ENCODE measurements around the gene SOX18.

Gene SOX18

DNA sequence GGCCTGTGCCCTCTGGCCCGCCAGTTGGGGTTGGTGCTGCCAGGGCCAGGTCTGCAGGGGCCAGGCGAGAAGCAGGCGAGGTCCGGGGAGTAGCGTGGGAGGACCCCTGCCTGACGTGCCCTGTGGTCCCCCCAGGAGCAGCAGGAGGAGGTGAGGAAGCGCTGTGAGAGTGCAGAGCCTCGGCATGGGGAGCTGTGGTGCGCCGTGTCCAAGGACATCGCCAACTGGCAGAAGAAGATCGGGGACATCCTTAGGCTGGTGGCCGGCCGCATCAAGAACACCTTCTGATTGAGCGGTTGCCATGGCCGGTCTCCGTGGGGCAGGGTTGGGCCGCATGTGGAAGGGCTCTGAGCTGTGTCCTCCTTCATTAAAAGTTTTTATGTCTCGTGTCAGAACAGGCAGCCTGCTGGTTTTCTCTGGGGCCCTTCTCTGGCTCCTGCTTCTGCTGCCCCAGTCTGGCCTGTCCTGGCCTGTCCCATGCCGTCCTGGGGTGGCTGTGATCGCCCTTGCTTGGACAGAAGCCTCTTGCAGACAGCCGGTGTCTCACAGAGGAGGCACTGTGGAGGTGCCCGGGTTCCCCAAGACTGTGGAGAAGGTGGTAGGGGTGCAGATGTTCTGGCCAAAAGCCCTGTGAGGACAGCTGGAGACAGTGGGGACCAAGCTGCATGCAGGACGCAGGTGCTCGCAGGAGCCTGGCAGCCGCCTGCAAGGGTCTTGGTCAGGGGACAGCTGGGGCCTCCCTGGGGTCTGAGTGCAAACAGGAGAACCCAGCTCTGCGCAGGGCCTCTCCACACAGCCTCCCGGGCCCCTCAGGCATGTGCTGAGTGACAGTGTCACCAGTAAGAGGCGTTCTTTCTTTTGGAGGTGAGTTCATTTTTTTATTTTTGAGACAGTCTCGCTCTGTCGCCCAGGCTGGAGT is 16.5 kb downstream of the SOX18 start:
- Mint-ChIP-seq H3K4me3 (no peak overlapping the region), H3K4me1 (peaks cover 51% of the 10 kb centered on the region), H3K36me3 (ENCODE audit: insufficient read depth) (peaks cover 41% of the 10 kb centered on the region), H3K27ac (ENCODE audit: low read depth) (no peak overlapping the region), H3K9me3 (no peaks in the 10 kb centered on the region), H3K27me3 (no peaks in the 10 kb centered on the region)
- ATAC-seq (replicated peaks; ENCODE audit: extremely low read depth, poor library complexity, severe bottlenecking): no peak
- no peak for DNase-seq (ENCODE audit: low spot score in 2 of 2)

DNA sequence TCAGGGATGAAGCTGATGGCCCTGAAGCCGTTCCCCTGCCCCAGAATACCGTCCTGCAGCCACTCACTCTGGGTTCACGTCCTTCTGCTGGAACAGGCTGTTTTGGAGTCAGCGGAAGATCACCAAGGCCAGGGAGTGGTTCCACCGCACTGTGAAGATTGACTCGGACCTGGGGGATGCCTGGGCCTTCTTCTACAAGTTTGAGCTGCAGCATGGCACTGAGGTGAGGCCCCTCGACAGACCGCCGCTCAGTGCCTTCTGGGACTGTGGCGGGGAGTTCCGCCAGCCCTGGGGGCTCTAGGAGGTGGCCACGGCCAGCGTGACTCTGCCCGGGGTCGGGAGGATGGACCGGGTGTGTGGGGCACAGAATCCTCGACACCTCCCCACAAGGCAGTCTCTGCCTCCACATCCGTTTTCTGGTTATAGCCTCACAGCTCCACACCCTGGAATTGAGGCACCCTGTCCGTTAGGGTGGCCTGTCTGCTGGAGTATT is 17.6 kb downstream of the SOX18 start:
- Mint-ChIP-seq H3K9me3 (no peaks in the 10 kb centered on the region), H3K36me3 (ENCODE audit: insufficient read depth) (peaks cover 43% of the 10 kb centered on the region), H3K4me1 (peaks cover 43% of the 10 kb centered on the region), H3K27me3 (no peaks in the 10 kb centered on the region), H3K27ac (ENCODE audit: low read depth) (no peak overlapping the region), H3K4me3 (no peak overlapping the region)
- DNase-seq (ENCODE audit: low spot score in 2 of 2) (no peak), ATAC-seq (replicated peaks; ENCODE audit: extremely low read depth, poor library complexity, severe bottlenecking) (no peak)

DNA sequence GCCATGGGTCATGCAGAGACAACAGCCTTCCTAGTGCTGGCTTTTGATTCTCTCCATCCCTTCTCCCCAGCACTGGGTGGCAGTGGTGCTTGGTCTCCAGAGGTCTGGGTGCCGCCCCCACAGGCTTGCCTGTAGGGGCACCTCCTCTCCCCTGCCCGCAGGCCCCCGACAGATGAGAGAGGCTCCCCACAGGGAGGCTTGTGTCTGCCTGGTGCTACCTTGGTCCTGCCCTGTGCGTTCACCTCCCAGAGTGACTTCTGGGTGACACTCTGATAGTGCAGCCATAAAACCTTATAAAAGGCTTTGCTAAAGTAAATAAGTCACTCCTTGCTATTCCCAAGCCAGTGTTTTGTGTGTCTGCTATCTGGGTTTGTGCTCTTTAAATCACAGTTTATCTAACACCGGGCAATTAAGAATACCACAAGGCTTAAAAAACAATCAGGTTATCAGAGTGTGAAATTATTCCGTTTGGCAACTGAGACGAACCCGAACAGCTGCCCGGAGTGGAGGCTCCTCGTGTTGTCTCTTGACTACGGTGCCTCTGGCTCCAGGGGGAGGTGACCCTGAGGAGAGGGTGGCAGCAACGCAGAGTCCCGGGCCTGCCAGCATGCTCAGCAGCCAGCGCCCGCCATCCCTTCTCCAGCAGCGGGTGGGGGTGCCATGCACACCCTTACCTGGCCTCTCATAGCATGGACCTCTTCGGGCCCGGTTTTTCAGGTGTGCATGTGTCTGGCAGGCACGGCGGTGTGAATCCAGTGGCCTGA is 18.9 kb downstream of the SOX18 start:
- H3K4me1 Mint-ChIP-seq: peaks cover 29% of the 10 kb centered on the region
- H3K27me3 Mint-ChIP-seq: no peaks in the 10 kb centered on the region
- H3K27ac Mint-ChIP-seq (ENCODE audit: low read depth): no peak overlapping the region
- H3K9me3 Mint-ChIP-seq: no peaks in the 10 kb centered on the region
- peaks cover 45% of the 10 kb centered on the region for H3K36me3 Mint-ChIP-seq (ENCODE audit: insufficient read depth)
- H3K4me3 Mint-ChIP-seq: no peak overlapping the region
- DNase-seq (ENCODE audit: low spot score in 2 of 2) (no peak), ATAC-seq (replicated peaks; ENCODE audit: extremely low read depth, poor library complexity, severe bottlenecking) (no peak)

DNA sequence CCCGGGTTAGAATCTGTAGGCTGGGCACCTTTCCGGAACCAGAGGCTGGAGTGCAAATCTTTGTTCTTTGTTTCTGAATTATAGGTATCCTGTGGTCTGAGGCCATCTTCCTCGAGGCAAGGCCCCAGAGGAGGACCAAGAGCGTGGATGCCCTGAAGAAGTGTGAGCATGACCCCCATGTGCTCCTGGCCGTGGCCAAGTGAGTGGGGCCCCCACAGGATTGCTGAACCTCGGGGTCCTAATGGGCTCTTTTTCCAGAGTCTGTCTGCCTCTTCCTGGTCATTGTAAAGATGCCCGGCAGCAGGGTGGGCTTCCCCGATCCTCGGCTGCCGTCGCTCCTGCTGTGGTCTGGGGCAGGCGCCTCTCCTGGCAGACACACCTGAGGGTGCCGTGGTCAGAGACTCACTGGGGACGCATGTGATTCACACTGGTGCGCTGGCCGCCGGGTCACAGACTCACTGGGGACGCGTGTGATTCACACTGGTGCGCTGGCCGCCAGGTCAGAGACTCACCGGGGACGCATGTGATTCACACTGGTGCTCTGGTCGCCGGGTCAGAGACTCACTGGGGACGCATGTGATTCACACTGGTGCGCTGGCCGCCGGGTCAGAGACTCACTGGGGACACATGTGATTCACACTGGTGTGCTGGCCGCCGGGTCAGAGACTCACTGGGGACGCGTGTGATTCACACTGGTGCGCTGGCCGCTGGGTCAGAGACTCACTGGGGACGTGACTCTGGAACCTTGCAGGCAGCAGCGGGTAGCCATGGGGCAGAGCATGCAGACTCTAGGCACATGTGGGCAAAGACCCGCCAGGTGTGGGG is 19.9 kb downstream of the SOX18 start:
- ATAC-seq (replicated peaks; ENCODE audit: extremely low read depth, poor library complexity, severe bottlenecking): no peak

DNA sequence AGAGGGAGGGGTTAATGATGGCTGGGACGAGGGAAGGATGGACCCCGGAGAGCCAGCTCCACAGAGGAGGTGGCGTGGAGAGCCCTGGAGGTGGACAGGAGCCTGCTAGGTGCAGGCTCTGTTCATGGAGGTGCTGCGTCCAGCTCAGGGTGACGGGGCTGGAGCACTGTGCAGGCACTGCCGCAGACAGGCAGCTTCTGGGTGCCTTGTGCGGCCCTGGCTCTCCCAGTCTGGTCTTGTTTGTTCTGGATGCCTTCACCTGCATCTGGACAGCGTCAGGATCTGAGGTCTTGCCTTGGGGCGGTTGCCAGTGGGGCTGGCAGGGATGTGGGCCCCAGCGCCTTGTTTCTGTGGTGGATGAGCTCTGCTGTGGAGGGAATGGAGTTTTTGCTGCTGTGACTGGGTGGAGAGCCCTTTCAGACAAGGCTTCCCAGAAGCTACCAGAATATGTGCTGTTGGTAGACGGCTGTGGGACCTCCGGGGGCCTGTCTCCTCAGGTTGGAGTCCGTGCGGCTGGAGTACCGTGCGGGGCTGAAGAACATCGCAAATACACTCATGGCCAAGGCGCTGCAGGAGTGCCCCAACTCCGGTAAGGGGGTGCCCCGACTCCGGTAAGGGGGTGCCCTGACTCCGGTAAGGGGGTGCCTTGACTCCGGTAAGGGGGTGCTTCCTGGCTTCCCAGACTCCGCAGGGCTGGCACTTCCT is 21.3 kb downstream of the SOX18 start:
- DNase-seq (ENCODE audit: low spot score in 2 of 2): no peak
- Mint-ChIP-seq H3K4me3 (no peak overlapping the region), H3K27me3 (no peaks in the 10 kb centered on the region), H3K27ac (ENCODE audit: low read depth) (peak overlapping the region; percentile 65), H3K9me3 (no peaks in the 10 kb centered on the region), H3K4me1 (peaks cover 9% of the 10 kb centered on the region), H3K36me3 (ENCODE audit: insufficient read depth) (peaks cover 45% of the 10 kb centered on the region)
- no peak for ATAC-seq (replicated peaks; ENCODE audit: extremely low read depth, poor library complexity, severe bottlenecking)

More for the DNA sequence above, 19.9 kb downstream of the SOX18 start:
- no peaks in the 10 kb centered on the region for H3K27me3 Mint-ChIP-seq
- H3K27ac Mint-ChIP-seq (ENCODE audit: low read depth): no peak overlapping the region
- H3K36me3 Mint-ChIP-seq (ENCODE audit: insufficient read depth): peaks cover 46% of the 10 kb centered on the region
- H3K4me1 Mint-ChIP-seq: peaks cover 19% of the 10 kb centered on the region
- H3K9me3 Mint-ChIP-seq: no peaks in the 10 kb centered on the region
- no peak overlapping the region for H3K4me3 Mint-ChIP-seq
- DNase-seq (ENCODE audit: low spot score in 2 of 2): no peak

DNA sequence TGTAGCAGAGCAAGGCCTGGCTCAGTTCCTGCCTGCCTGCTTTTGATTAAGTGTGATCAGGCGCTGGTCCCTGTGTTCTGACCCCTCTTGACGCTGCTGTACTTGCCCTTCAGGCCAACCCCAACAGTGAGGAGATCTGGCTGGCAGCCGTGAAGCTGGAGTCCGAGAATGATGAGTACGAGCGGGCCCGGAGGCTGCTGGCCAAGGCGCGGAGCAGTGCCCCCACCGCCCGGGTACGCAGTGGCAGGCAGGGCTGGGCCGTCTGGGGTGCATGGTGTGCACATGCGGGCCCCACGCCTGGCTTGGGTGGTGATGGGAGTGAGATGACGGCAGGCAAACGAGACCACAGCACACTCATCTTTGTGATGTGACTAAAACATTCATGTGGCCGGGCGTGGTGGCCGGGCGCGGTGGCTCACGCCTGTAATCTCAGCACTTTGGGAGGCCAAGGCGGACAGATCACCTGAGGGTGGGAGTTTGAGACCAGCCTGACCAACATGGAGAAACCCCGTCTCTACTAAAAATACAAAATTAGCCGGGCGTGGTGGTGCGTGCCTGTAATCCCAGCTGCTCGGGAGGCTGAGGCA is 23.5 kb downstream of the SOX18 start:
- Mint-ChIP-seq H3K27me3 (no peaks in the 10 kb centered on the region), H3K4me1 (no peaks in the 10 kb centered on the region), H3K36me3 (ENCODE audit: insufficient read depth) (peaks cover 42% of the 10 kb centered on the region), H3K9me3 (no peaks in the 10 kb centered on the region), H3K27ac (ENCODE audit: low read depth) (no peak overlapping the region), H3K4me3 (no peak overlapping the region)
- no peak for DNase-seq (ENCODE audit: low spot score in 2 of 2)
- ATAC-seq (replicated peaks; ENCODE audit: extremely low read depth, poor library complexity, severe bottlenecking): no peak

DNA sequence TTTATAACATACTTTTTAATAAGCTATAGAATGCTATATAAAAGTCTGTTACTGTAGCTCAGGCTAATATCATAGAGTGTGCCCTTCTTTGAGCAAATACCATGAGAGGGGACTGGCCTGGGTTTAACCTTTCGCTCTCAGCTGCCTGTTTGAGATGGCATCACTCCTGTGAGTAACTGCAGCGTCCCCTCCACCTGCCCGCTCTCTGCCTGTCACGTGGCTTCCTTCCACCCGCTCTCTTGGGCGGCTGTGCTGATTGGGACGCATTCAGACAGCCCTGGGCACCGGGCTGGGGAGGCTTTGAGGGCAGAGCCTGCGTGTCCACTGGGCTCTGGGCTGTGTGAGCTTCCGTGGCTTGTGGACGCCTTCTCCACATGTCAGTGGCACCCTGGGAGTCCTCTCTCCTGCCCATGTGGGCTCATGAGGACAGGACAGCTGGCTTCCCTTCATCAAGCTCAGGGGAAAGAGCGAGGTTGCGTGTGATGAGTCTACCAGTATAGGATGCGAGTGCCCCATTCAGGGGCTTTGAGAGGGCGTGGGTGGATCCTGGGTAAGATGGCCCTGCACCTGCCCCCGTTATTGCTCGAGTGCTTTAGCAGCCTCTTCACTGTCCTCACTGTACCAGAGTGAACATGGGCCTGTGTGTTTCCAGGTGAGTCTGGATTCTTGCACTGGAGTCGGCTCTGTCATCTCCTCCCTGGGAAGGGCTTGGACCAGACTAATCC is 24.2 kb downstream of the SOX18 start:
- peaks cover 38% of the 10 kb centered on the region for H3K36me3 Mint-ChIP-seq (ENCODE audit: insufficient read depth)
- no peak for ATAC-seq (replicated peaks; ENCODE audit: extremely low read depth, poor library complexity, severe bottlenecking)
- no peak overlapping the region for H3K27ac Mint-ChIP-seq (ENCODE audit: low read depth)
- H3K4me3 Mint-ChIP-seq: no peak overlapping the region
- DNase-seq (ENCODE audit: low spot score in 2 of 2): no peak
- no peaks in the 10 kb centered on the region for H3K27me3 Mint-ChIP-seq
- no peaks in the 10 kb centered on the region for H3K9me3 Mint-ChIP-seq
- no peaks in the 10 kb centered on the region for H3K4me1 Mint-ChIP-seq

DNA sequence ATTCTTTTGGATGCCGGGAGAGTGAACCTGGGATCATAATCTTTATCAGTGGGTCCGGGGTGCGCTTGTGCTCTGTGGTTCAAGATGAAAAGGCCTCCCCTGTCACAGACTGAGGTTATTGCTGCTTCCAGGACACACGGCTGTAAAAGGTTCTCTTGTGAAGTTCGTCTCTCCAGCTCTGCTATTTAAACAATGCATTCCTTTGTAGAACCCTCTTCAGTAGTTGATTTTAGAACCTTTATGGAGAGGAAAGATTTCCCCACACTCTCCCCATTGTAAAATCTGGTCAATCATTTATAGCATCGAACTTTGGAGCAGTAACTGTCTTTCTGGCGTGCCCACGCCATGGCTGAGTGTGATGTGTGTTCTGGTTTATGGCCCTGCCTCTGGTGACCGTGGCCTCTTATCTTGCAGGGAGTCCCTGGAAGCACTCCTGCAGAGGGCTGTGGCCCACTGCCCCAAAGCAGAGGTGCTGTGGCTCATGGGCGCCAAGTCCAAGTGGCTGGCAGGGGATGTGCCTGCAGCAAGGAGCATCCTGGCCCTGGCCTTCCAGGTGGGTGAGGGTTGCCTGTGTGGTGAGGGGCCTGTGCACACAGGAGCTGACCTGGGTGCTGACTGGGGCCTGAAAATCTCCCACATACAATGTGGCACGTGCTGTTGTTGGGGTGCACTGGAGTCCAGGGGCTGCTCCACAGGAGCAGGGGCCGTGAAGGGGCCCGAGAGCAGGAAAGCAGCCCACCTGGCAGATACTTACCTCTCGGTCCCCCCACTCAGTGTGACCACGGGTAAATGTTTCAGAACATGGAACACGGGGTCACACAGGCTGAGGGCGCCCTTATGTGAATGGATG is 25.1 kb downstream of the SOX18 start:
- no peak overlapping the region for H3K27ac Mint-ChIP-seq (ENCODE audit: low read depth)
- H3K27me3 Mint-ChIP-seq: no peaks in the 10 kb centered on the region
- H3K9me3 Mint-ChIP-seq: no peaks in the 10 kb centered on the region
- DNase-seq (ENCODE audit: low spot score in 2 of 2): no peak
- no peak for ATAC-seq (replicated peaks; ENCODE audit: extremely low read depth, poor library complexity, severe bottlenecking)
- H3K4me3 Mint-ChIP-seq: no peak overlapping the region
- H3K36me3 Mint-ChIP-seq (ENCODE audit: insufficient read depth): peaks cover 39% of the 10 kb centered on the region
- no peaks in the 10 kb centered on the region for H3K4me1 Mint-ChIP-seq

DNA sequence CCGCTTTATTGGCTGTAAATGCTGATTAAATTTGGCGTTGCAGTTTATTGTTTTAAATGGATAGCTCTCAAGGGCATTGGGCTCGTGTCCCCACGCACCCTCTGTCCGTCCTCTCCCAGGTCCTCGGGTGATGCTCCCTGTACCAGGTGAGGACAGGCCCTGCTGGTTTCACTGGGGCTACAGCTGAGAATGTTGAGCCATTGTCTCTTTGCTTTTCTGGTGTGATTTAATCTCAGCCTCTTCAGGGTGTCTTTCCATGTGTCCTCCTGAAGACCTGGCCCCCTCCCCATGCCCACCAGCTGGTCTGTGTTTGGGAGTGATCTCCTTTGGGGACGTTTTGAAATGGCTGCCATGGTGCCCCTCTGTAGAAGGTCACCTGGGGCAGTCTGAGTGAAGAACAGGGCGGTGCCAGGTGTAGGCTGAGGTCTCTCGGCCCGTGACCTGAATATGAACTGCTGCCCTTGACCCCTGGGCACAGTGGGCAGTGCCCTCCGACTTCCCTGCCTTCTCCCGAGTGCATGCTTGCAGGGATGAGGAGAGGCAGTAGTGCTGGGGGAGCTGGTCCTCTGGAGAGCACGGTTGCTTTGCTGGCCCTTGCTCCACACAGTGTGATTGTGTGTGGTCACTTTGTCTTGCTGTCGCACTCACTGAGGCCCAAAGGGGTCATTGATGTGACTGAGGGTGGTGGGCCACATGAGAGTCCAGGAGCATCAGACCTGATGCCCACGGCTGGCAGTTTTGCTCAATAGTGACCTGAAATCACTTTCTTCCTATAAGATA is 25.9 kb downstream of the SOX18 start:
- Mint-ChIP-seq H3K27ac (ENCODE audit: low read depth) (no peak overlapping the region), H3K36me3 (ENCODE audit: insufficient read depth) (peaks cover 40% of the 10 kb centered on the region), H3K4me3 (no peak overlapping the region), H3K9me3 (no peaks in the 10 kb centered on the region), H3K4me1 (no peaks in the 10 kb centered on the region), H3K27me3 (no peaks in the 10 kb centered on the region)
- no peak for ATAC-seq (replicated peaks; ENCODE audit: extremely low read depth, poor library complexity, severe bottlenecking)
- no peak for DNase-seq (ENCODE audit: low spot score in 2 of 2)

DNA sequence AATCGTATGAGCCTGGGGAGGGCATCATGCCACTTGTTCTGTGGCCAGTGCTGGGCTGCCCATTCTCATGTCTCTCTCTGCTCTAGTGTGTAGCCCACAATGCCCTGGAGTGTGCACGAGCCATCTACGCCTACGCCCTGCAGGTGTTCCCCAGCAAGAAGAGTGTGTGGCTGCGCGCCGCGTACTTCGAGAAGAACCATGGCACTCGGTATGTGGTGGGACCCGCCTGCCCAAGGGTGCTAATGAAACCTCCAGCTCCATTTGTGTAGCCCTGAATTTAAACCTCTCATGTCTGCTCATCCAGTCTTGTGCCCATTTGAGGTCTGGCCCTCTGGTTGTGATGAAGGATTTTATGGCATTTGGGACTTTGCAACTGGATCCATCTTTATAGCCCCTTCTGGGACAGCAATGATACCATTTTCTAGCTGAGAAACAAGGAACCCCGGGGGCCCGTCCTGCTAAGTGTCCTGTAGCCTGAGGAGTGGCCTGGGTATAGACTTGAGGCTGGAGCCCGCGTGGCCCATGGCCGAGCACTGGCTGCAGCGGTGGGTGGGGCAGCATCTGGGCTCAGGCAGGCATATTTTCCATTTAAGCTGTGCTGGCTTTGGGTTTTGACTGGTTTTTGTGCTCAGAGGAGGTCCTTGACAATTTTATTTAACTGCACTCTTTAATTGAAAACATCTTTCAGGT is 26.6 kb downstream of the SOX18 start:
- no peaks in the 10 kb centered on the region for H3K9me3 Mint-ChIP-seq
- no peak overlapping the region for H3K27ac Mint-ChIP-seq (ENCODE audit: low read depth)
- DNase-seq (ENCODE audit: low spot score in 2 of 2) (no peak), ATAC-seq (replicated peaks; ENCODE audit: extremely low read depth, poor library complexity, severe bottlenecking) (no peak)
- no peaks in the 10 kb centered on the region for H3K27me3 Mint-ChIP-seq
- no peaks in the 10 kb centered on the region for H3K4me1 Mint-ChIP-seq
- peaks cover 42% of the 10 kb centered on the region for H3K36me3 Mint-ChIP-seq (ENCODE audit: insufficient read depth)
- no peak overlapping the region for H3K4me3 Mint-ChIP-seq

Data from central memory CD8-positive, alpha-beta T cell (primary cell).